H9 (cell line): ENCODE data around the gene E2F1. TPM values are rescaled to one million over a fixed set of nuclear protein-coding genes. Genes with fewer than 3 reads are reported as not detected.

Experiments used
- DNase-seq: peaks from one replicate; pipeline ENCODE4 v3.0.0-alpha.2; 2017
- H2AFZ ChIP-seq: one replicate; pipeline ENCODE4 v1.6.1; 2013; ENCODE audit warnings: mild to moderate bottlenecking, low read length, control low read depth, moderate library complexity
- H2AK5ac ChIP-seq: 2 replicates; pipeline ENCODE4 v1.6.1; 2013; ENCODE audit warnings: low read length, control low read depth, mixed read lengths; ENCODE audit not compliant: insufficient read length
- H2BK120ac ChIP-seq: one replicate; pipeline ENCODE4 v1.6.1; 2013; ENCODE audit warnings: low read depth, mild to moderate bottlenecking, low read length, control low read depth, inconsistent platforms; ENCODE audit not compliant: poor library complexity, severe bottlenecking
- H2BK12ac ChIP-seq: 2 replicates; pipeline ENCODE4 v1.6.1; 2013; ENCODE audit warnings: low read length, control low read depth, mixed read lengths, low read depth; ENCODE audit not compliant: insufficient read length
- H2BK15ac ChIP-seq: 2 replicates; pipeline ENCODE4 v1.6.1; 2013; ENCODE audit warnings: low read depth, low read length, control low read depth
- H2BK20ac ChIP-seq: one replicate; pipeline ENCODE4 v1.6.1; 2013; ENCODE audit warnings: low read depth, mild to moderate bottlenecking, low read length, control low read depth, inconsistent platforms; ENCODE audit not compliant: poor library complexity, severe bottlenecking
- H2BK5ac ChIP-seq: 2 replicates; pipeline ENCODE4 v1.6.1; 2013; ENCODE audit warnings: low read length, control low read depth, mixed read lengths; ENCODE audit not compliant: insufficient read length
- H3K14ac ChIP-seq: 2 replicates; pipeline ENCODE4 v1.6.1; 2013; ENCODE audit warnings: low read length, control low read depth; ENCODE audit not compliant: insufficient read depth
- H3K18ac ChIP-seq: 2 replicates; pipeline ENCODE4 v1.6.1; 2013; ENCODE audit warnings: low read depth, mild to moderate bottlenecking, mixed read lengths, low read length, control low read depth; ENCODE audit not compliant: insufficient read length
- H3K23ac ChIP-seq: 2 replicates; pipeline ENCODE4 v1.6.1; 2013; ENCODE audit warnings: low read length, control low read depth, mixed read lengths, low read depth; ENCODE audit not compliant: insufficient read length
- H3K23me2 ChIP-seq: 2 replicates; pipeline ENCODE4 v1.6.1; 2013; ENCODE audit warnings: low read depth, mild to moderate bottlenecking, mixed read lengths, low read length, control low read depth; ENCODE audit not compliant: insufficient read length, poor library complexity, severe bottlenecking
- H3K27ac ChIP-seq: 2 replicates; pipeline ENCODE4 v1.5.1; 2013; ENCODE audit warnings: low read length, control low read depth, mixed read lengths, low read depth; ENCODE audit not compliant: insufficient read length
- H3K27me3 ChIP-seq: 2 replicates; pipeline ENCODE4 v1.6.1; 2013; ENCODE audit warnings: low read length, control low read depth, inconsistent platforms; ENCODE audit not compliant: insufficient read depth
- H3K4ac ChIP-seq: 2 replicates; pipeline ENCODE4 v1.6.1; 2013; ENCODE audit warnings: low read depth, mild to moderate bottlenecking, control low read depth, inconsistent platforms, low read length, moderate library complexity
- H3K4me1 ChIP-seq: 2 replicates; pipeline ENCODE4 v1.6.1; 2013; ENCODE audit warnings: low read length, control low read depth, inconsistent platforms; ENCODE audit not compliant: insufficient read depth
- H3K4me2 ChIP-seq: 2 replicates; pipeline ENCODE4 v1.6.1; 2013; ENCODE audit warnings: low read length, control low read depth, mixed read lengths; ENCODE audit not compliant: insufficient read length, insufficient read depth
- H3K56ac ChIP-seq: 2 replicates; pipeline ENCODE4 v1.6.1; 2013; ENCODE audit warnings: low read depth, mild to moderate bottlenecking, mixed read lengths, low read length, control low read depth; ENCODE audit not compliant: insufficient read length
- H3K79me1 ChIP-seq: 2 replicates; pipeline ENCODE4 v1.6.1; 2013; ENCODE audit warnings: low read depth, mild to moderate bottlenecking, moderate library complexity, low read length, control low read depth, inconsistent platforms; ENCODE audit not compliant: insufficient read depth, poor library complexity, severe bottlenecking
- H3K79me2 ChIP-seq: 2 replicates; pipeline ENCODE4 v1.6.1; 2013; ENCODE audit warnings: low read length, control low read depth, inconsistent platforms; ENCODE audit not compliant: insufficient read depth
- H3K9ac ChIP-seq: 2 replicates; pipeline ENCODE4 v1.6.1; 2013; ENCODE audit warnings: low read length, control low read depth, mixed read lengths; ENCODE audit not compliant: insufficient read length; ENCODE audit errors: extremely low read depth
- H3K9me3 ChIP-seq: one replicate; pipeline ENCODE4 v1.6.1; 2013; ENCODE audit warnings: low read depth, low read length, inconsistent platforms; ENCODE audit not compliant: control insufficient read depth
- H3T11ph ChIP-seq: one replicate; pipeline ENCODE4 v1.6.1; 2013; ENCODE audit warnings: mild to moderate bottlenecking, low read length, control low read depth, inconsistent platforms
- H4K20me1 ChIP-seq: one replicate; pipeline ENCODE4 v1.6.1; 2013; ENCODE audit not compliant: control insufficient read depth, insufficient read length, insufficient read depth
- H4K5ac ChIP-seq: 2 replicates; pipeline ENCODE4 v1.6.1; 2013; ENCODE audit warnings: low read depth, mild to moderate bottlenecking, mixed read lengths, low read length, control low read depth; ENCODE audit not compliant: insufficient read length
- H4K8ac ChIP-seq: replicated peaks from 2 replicates; pipeline ENCODE4 v1.6.1; 2013; ENCODE audit warnings: low read length, control low read depth, mixed read lengths, low read depth; ENCODE audit not compliant: insufficient read length
- H4K91ac ChIP-seq: 2 replicates; pipeline ENCODE4 v1.6.1; 2013; ENCODE audit warnings: low read depth, mild to moderate bottlenecking, moderate library complexity, mixed read lengths, low read length, control low read depth; ENCODE audit not compliant: insufficient read length
- H3K27ac Mint-ChIP-seq, 3 experiments: 2 replicates in 2 of 3; 3 replicates in 1 of 3; pipeline ENCODE4 v1.8.0; 2020 to 2021; ENCODE audit warnings: mixed read lengths in 3 of 3, mild to moderate bottlenecking in 1 of 3, moderate library complexity in 1 of 3
- H3K27me3 Mint-ChIP-seq: 2 replicates; pipeline ENCODE4 v1.8.0; 2021; ENCODE audit warnings: low read depth, mild to moderate bottlenecking, moderate library complexity, mixed read lengths
- H3K36me3 Mint-ChIP-seq, 3 experiments: 2 replicates in 2 of 3; 3 replicates in 1 of 3; pipeline ENCODE4 v1.8.0; 2020 to 2021; ENCODE audit warnings: low read depth in 3 of 3, mixed read lengths in 3 of 3; ENCODE audit not compliant: insufficient read depth in 1 of 3
- H3K4me1 Mint-ChIP-seq, 2 experiments: 2 replicates each; pipeline ENCODE4 v1.8.0; 2020; ENCODE audit warnings: mixed read lengths in 2 of 2
- H3K4me3 Mint-ChIP-seq, 2 experiments: 2 replicates in 1 of 2; 3 replicates in 1 of 2; pipeline ENCODE4 v1.8.0; 2020 to 2021; ENCODE audit warnings: mild to moderate bottlenecking in 2 of 2, mixed read lengths in 2 of 2, moderate library complexity in 1 of 2
- H3K9me3 Mint-ChIP-seq, 2 experiments: 2 replicates in 1 of 2; 3 replicates in 1 of 2; pipeline ENCODE4 v1.8.0; 2020; ENCODE audit warnings: mild to moderate bottlenecking in 2 of 2, mixed read lengths in 2 of 2, moderate library complexity in 1 of 2
- WGBS: extraction: QIAGEN DNeasy Blood & Tissue Kit; methylation state at CpG from one replicate; pipeline ENCODE4 v1.1.7; 2013; ENCODE audit warnings: missing lambda C conversion rate, low lambda C conversion rate, mixed read lengths; ENCODE audit not compliant: insufficient read length; ENCODE audit errors: extremely low coverage; 5-methylcytosine and 5-hydroxymethylcytosine counted together
- total RNA-seq: library from RNA; stranded (reverse); gene quantifications from 2 replicates; pipeline ENCODE4 v1.2.1, GENCODE V29; 2021
- TF ChIP-seq, protein P1 (sequence below): fragments of 200-600 bp; sonication (generic); conservative IDR thresholded peaks from 3 replicates; pipeline ENCODE4 v1.8.0; 2021; ENCODE audit warnings: antibody characterized with exemption, mild to moderate bottlenecking

The E2F1 gene
- total RNA-seq, 1 experiment from 2014 or later: 58.7 TPM

DNA sequence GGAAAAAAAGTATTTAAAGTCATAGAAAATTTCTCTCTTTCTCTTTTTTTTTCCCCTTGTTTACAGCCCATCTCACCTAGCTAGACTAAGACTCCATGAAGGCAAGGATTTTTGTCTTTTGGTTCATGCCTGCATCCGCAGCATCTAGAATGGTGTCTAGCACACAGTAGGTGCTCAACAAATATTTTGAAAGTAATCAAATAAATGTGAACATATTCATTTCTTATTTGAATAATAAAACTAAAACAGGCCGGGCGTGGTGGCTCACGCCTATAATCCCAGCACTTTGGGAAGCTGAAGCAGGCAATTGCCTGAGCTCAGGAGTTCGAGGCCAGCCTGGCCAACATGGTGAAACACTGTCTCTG is 40.9 kb upstream of the E2F1 start:
- Mint-ChIP-seq H3K36me3 (no peaks in the 10 kb centered on the region), H3K9me3 (no peaks in the 10 kb centered on the region), H3K4me3 (no peak overlapping the region), H3K27ac (no peak overlapping the region; a peak in 1 of 7 replicates), H3K4me1 (peaks cover 2 to 4% of the 10 kb centered on the region in 2 experiments; a peak in 3 of 4 replicates), H3K27me3 (peaks cover 6% of the 10 kb centered on the region; the same call in 1 of the 2 replicates)
- Histone ChIP-seq H3K4me1 (no peaks in the 10 kb centered on the region), H4K91ac (no peak overlapping the region), H3K56ac (no peak overlapping the region), H3K79me1 (no peaks in the 10 kb centered on the region), H2BK20ac (no peak overlapping the region), H4K8ac (no peak overlapping the region), H3K9me3 (no peaks in the 10 kb centered on the region), H3K79me2 (no peaks in the 10 kb centered on the region), H2BK15ac (no peak overlapping the region), H2BK120ac (no peak overlapping the region), H4K5ac (no peak overlapping the region), H3K4ac (no peak overlapping the region), H2AFZ (no peak overlapping the region), H3T11ph (no peak overlapping the region), H3K23me2 (no peaks in the 10 kb centered on the region), H3K23ac (no peak overlapping the region), H3K9ac (no peak overlapping the region), H4K20me1 (no peaks in the 10 kb centered on the region), H3K27ac (no peak overlapping the region), H2BK5ac (no peak overlapping the region), H3K14ac (no peak overlapping the region), H3K27me3 (no peaks in the 10 kb centered on the region), H2AK5ac (no peak overlapping the region), H2BK12ac (no peak overlapping the region), H3K4me2 (no peak overlapping the region), H3K18ac (no peak overlapping the region)
- WGBS: no CpG with 5 or more reads among the region's 5 CpGs
- TF ChIP-seq, protein P1, sequence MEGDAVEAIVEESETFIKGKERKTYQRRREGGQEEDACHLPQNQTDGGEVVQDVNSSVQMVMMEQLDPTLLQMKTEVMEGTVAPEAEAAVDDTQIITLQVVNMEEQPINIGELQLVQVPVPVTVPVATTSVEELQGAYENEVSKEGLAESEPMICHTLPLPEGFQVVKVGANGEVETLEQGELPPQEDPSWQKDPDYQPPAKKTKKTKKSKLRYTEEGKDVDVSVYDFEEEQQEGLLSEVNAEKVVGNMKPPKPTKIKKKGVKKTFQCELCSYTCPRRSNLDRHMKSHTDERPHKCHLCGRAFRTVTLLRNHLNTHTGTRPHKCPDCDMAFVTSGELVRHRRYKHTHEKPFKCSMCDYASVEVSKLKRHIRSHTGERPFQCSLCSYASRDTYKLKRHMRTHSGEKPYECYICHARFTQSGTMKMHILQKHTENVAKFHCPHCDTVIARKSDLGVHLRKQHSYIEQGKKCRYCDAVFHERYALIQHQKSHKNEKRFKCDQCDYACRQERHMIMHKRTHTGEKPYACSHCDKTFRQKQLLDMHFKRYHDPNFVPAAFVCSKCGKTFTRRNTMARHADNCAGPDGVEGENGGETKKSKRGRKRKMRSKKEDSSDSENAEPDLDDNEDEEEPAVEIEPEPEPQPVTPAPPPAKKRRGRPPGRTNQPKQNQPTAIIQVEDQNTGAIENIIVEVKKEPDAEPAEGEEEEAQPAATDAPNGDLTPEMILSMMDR: no peak
- DNase-seq: no peak
